ENCODE data around the gene TMC8.

Gene TMC8

DNA sequence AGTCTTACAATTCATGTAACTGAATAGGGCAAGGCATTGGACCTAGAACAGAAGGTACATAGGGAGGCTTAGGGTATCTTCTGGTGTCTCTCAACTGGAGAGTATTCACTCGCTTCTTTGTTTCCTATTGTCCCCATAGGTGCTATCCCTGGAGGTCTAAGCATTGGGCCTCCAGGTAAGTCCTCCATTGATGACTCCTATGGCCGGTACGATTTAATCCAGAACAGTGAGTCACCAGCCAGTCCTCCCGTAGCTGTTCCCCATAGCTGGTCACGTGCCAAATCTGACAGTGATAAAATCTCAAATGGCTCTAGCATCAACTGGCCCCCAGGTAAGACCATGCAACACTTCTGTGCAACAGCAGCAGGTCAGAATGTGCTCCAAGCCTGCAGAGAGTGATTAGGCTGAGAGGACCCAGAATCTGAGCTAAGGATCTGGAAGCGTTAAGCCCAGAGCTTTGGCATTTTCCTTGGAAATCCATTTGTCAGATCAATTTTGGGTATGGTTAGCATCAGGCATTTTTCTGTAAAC lies 37.7 kb upstream of the TMC8 start:
- no peak for DNase-seq (ENCODE audit: low read depth)
- TF ChIP-seq, protein P1, sequence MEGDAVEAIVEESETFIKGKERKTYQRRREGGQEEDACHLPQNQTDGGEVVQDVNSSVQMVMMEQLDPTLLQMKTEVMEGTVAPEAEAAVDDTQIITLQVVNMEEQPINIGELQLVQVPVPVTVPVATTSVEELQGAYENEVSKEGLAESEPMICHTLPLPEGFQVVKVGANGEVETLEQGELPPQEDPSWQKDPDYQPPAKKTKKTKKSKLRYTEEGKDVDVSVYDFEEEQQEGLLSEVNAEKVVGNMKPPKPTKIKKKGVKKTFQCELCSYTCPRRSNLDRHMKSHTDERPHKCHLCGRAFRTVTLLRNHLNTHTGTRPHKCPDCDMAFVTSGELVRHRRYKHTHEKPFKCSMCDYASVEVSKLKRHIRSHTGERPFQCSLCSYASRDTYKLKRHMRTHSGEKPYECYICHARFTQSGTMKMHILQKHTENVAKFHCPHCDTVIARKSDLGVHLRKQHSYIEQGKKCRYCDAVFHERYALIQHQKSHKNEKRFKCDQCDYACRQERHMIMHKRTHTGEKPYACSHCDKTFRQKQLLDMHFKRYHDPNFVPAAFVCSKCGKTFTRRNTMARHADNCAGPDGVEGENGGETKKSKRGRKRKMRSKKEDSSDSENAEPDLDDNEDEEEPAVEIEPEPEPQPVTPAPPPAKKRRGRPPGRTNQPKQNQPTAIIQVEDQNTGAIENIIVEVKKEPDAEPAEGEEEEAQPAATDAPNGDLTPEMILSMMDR (conservative IDR thresholded peaks at IDR 0.05; ENCODE audit: control insufficient read depth, insufficient read depth, low read depth, low read length): no peak
- H3K4me3 ChIP-seq (ENCODE audit: control insufficient read depth, low read depth, low read length): no peak overlapping the region

DNA sequence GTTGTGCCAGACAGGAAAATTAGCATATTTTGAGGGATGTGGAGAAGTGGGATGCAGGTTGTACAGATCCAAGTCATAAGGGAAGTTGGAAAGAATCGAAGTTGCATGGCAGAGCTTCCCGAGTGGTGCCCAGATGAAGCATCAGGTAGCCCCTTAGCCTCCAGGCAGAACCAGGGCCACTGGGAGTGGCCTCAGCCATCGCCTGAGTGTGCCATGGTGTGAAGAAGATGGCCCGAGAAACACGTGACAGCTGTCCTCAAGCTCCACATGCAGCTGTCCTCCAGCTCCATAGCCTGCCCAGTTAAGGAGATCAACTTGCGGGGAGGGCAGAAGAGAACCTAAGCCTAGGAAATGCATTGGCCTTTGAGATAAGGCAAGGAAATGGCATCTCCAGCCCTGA lies 35.5 kb upstream of the TMC8 start:
- TF ChIP-seq, protein P1 (conservative IDR thresholded peaks at IDR 0.05; ENCODE audit: control insufficient read depth, insufficient read depth, low read depth, low read length): no peak
- no peak for DNase-seq (ENCODE audit: low read depth)
- H3K4me3 ChIP-seq (ENCODE audit: control insufficient read depth, low read depth, low read length): no peak overlapping the region

DNA sequence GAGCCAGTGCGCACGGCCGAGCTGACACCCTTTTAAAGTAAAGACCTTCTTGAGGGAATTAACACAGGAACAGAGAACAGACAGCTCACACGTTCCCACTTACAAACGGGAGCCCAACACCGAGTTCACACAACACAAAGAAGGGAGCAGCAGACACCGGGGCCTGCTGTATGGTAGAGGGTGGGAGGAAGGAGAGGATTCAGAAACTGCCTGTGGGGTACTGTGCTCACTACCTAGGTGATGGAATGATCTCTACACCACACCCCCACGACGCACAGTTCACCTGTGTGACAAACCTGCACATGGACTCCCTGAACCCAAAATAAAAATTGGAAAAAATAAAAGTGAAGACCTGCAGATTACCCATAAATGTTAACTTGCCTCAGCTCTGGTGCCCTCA lies 34.5 kb upstream of the TMC8 start:
- no peak for DNase-seq (ENCODE audit: low read depth)
- TF ChIP-seq, protein P1 (conservative IDR thresholded peaks at IDR 0.05; ENCODE audit: control insufficient read depth, insufficient read depth, low read depth, low read length): no peak

DNA sequence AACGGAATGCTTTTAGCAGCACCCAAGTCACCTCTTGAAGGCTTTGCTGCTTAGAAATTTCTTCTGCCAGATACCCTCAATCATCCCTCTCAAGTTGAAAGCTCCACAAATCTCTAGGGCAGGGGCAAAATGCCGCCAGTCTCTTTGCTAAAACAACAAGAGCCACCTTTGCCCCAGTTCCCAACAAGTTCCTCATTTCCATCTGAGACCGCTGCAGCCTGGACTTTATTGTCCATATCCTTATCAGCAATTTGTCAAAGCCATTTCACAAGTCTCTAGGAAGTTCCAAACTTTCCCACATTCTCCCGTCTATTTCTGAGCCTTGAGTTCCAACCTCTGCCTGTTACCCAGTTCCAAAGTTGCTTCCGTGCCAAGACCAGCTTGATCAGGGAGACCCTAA lies 29.5 kb upstream of the TMC8 start:
- no peak overlapping the region for H3K4me3 ChIP-seq (ENCODE audit: control insufficient read depth, low read depth, low read length)
- DNase-seq (ENCODE audit: low read depth): no peak
- TF ChIP-seq, protein P1 (conservative IDR thresholded peaks at IDR 0.05; ENCODE audit: control insufficient read depth, insufficient read depth, low read depth, low read length): no peak

More for the DNA sequence above, 34.5 kb upstream of the TMC8 start:
- H3K4me3 ChIP-seq (ENCODE audit: control insufficient read depth, low read depth, low read length): no peak overlapping the region

DNA sequence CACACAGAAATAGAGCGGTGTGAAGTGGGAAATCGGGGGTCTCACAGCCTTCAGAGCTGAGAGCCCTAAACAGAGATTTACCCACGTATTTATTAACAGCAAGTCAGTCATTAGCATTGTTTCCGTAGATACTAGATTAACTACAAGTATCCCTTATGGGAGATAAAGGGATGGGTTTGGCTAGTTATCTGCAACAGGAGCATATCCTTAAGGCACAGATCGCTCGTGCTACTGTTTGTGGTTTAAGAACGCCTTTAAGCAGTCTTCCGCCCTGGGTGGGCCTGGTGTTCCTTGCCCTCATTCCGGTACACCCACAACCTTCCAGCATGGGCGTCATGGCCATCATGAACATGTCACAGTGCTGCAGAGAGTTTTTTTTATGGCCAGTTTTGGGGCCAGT lies 29.0 kb upstream of the TMC8 start:
- TF ChIP-seq, protein P1 (conservative IDR thresholded peaks at IDR 0.05; ENCODE audit: control insufficient read depth, insufficient read depth, low read depth, low read length): no peak
- DNase-seq (ENCODE audit: low read depth): no peak
- H3K4me3 ChIP-seq (ENCODE audit: control insufficient read depth, low read depth, low read length): no peak overlapping the region

DNA sequence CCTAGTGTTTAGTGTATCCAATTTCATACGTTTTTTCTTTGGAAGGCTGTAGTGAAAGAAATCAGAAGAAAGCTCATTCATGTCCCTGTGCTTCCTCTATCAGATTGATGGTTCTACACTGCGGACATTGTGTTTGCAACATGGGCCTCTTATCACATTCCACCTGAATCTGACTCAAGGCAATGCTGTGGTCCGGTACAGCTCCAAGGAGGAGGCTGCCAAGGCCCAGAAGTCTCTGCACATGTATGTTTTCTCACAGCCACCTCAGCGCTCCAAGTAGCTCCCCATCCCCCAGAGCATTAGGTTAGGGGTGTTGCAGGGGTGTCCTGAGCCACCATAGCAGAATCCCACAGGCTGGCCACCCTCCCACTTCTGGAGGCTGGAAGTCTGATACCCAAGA lies 27.3 kb upstream of the TMC8 start:
- no peak overlapping the region for H3K4me3 ChIP-seq (ENCODE audit: control insufficient read depth, low read depth, low read length)
- TF ChIP-seq, protein P1 (conservative IDR thresholded peaks at IDR 0.05; ENCODE audit: control insufficient read depth, insufficient read depth, low read depth, low read length): no peak
- no peak for DNase-seq (ENCODE audit: low read depth)

DNA sequence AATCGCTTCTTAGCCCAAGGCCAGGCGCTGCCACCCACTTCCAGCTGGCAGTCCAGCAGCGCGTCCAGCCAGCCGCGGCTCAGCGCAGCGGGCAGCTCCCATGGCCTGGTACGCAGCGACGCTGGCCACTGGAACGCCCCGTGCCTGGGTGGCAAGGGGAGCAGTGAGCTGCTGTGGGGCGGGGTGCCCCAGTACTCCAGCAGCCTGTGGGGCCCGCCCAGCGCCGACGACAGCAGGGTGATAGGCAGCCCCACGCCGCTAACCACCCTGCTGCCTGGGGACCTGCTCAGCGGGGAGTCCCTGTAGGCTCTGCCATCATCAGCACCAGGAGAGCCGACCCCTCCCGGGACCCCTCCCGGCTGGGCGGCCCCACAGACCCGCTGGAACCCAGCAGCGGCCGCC lies 26.0 kb upstream of the TMC8 start:
- TF ChIP-seq, protein P1 (conservative IDR thresholded peaks at IDR 0.05; ENCODE audit: control insufficient read depth, insufficient read depth, low read depth, low read length): no peak
- DNase-seq (ENCODE audit: low read depth): no peak
- no peak overlapping the region for H3K4me3 ChIP-seq (ENCODE audit: control insufficient read depth, low read depth, low read length)
